GM20431 (cell line): ENCODE measurements around the gene UMAD1.
"Not testable (repeated sequence)": the region's sequence is repeated elsewhere in the genome, so short reads cannot be mapped to it uniquely, and the experiment has no call there.

Source experiments
- in situ Hi-C: fragments of 300-500 bp; cut with MseI, MboI; formaldehyde crosslinking; loops from one replicate; pipeline ENCODE4 v1.15.0; 2020; ENCODE audit warnings: low sequenced_read_pairs; ENCODE audit not compliant: unreplicated experiment

The UMAD1 gene

DNA sequence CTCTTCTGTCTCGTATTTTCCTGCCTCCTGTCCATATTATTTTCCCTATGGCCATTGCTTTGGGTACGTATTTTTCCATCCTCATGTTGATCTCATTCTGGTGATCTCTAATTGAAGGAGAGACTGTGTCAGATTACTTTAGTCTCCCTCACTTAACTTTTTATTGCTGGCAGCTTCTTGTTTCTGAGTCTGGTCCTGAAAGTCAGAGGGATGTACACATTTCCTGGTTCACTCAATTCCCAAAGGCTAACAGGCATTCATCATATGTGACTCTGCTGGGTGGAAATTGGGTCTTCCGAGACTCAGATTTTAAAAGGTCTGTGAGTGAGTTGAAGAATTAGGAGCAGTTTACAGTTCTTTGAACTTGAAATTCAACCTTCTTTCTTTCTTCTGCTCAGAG lies 10.9 kb downstream of the UMAD1 start:
- in situ Hi-C loops = loop anchor here (25.0 kb wide), 1 partner anchor 561 kb away; no protein-coding TSS in a partner anchor

DNA sequence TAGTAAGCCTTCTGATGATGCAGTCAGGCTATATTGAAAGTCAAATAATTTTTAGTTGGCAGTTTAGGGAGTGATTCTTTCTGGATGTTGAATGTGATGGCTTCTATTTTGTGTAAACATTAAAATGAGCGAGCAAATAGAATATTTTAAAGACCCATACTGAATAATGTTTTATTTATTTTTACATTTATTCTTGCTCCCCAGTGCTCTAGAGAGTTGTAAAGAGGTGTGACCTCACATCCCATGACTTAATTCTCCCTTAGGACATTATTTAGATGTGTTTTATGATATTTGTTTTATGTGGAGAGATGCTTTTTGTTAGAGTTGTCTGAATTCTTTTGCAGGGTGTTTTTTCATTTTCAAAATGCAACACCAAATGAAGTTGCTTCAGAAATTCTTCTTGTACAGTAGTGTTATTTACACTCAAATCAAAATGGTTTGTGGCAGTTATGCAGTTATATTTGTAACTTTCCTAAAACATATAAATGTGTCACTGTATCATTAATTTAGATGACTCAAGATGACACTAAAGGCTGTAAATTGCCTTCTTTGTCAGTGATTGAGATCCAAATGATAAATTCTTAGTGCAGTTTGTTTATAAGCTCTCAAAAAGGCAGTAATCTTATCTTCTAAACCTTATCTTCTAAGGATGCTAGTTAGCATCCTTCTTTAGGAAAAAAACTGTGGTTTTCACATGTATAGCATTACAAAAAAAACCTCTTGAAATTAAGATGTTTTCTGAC lies 12.4 kb downstream of the UMAD1 start:
- in situ Hi-C loops = loop anchor here (25.0 kb wide), 1 partner anchor 559 kb away; no protein-coding TSS in a partner anchor

- in situ Hi-C loops = loop anchor here (25.0 kb wide), 1 partner anchor 559 kb away; no protein-coding TSS in a partner anchor
Observed at GRCh38 chr7:7653593-7654187, 13.1 kb downstream of the UMAD1 start.

DNA sequence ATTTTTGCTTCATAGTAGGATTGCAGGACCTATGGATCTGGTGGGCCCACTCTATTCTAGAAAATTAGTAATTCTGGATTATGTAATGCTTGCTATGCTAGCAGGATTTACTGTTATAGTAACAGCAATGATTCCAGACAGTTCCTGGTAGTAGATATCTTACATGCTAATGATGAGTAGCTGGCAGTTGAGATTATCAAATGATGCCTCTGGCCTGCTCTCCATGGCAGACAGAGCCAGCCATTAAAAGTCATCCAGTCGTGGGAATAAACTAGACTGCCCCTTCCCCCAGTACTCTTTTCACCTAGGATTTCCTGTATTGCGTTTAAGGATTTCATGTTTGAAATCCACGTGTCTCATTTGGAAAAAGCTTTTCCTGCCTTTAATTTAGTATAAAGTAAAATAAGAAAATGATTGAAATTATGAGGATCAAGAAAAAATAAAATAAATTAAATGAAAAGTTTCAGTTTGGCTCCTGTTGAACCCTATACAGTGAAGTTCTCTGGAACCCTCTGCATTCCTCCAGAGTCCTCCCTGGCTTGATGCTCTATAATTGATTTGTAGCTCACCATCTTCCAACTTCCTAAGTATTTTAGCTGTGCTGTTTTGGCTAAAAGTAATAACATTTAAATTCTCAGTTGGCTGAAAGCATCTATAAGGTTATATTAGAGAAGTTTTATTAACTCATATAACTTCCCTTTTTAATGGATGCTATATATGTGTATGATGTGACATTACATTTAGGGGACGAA lies 14.6 kb downstream of the UMAD1 start:
- in situ Hi-C loops = loop anchor here (25.0 kb wide), 1 partner anchor 557 kb away; no protein-coding TSS in a partner anchor

- in situ Hi-C loops = loop anchor here (25.0 kb wide), 1 partner anchor 556 kb away; no protein-coding TSS in a partner anchor
Observed at GRCh38 chr7:7656459-7656858, 15.9 kb downstream of the UMAD1 start.

DNA sequence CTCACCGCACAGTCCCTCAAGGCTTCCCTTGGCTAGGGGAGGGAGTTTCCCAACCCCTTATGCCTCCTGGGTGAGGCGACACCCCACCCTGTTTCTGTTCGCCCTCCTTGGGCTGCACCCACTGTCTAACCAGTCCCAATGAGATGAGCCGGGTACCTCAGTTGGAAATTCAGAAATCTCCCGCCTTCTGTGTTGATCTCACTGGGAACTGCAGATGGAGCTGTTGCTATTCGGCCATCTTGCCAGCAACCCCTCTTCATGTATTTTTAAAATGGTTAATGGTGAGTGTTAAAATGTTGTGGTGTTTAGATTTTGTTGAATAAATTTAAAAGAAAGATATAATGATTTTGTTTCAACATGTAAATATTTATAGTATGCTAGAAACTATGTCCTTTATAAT lies 22.0 kb downstream of the UMAD1 start:
- in situ Hi-C loops = loop anchor here (25.0 kb wide), 1 partner anchor 550 kb away; no protein-coding TSS in a partner anchor

- in situ Hi-C loops = loop anchor here (25.0 kb wide), 1 partner anchor 548 kb away; no protein-coding TSS in a partner anchor
Observed at GRCh38 chr7:7664291-7664690, 23.7 kb downstream of the UMAD1 start.

GRCh38 chr7:7665031-7665430 lies 24.5 kb downstream of the UMAD1 start:
- in situ Hi-C loops = loop anchor here (25.0 kb wide), 1 partner anchor 547 kb away; no protein-coding TSS in a partner anchor

DNA sequence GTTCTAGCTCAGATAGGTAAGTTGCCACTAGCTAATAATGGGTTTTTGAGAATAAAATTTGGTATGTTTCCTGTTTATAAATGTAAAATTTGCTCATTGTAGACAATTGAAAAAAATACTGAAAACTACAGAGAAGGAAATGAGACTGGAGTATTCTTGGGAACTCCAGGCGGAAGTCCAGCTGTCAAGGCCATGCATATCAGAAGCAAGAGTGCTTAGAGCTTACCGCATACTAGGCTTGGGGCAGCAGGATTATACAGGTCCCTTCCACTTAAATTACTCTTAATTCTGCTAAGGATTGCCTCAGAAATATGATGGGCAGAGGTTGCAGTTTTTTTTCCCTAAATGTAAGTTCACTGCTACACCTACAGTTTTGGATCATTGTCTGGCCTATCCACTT lies 26.6 kb downstream of the UMAD1 start:
- in situ Hi-C loops = loop anchor here (25.0 kb wide), 1 partner anchor 545 kb away; no protein-coding TSS in a partner anchor

DNA sequence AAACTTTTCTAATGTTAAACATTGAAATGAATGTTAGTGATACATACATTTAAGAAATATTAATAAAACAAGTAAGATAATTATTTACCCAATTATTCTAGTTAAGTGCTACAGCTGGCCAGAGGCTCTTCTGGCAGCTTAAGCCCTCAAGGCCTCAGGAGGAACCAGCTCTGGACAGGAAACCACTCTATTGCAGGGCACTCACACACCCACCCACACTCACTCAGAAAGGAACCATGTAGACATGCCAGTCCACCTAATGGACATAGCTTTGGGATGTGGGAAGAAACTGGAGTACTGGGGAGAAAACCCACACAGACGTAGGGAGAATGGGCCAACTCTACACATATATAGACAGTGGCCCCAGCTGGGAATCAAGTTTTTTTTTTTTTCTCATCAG lies 28.2 kb downstream of the UMAD1 start:
- in situ Hi-C loops = loop anchor here (25.0 kb wide), 1 partner anchor 544 kb away; no protein-coding TSS in a partner anchor

- in situ Hi-C loops = loop anchor here (25.0 kb wide), 1 partner anchor 542 kb away; no protein-coding TSS in a partner anchor
Observed at GRCh38 chr7:7670490-7670889, 29.9 kb downstream of the UMAD1 start.

DNA sequence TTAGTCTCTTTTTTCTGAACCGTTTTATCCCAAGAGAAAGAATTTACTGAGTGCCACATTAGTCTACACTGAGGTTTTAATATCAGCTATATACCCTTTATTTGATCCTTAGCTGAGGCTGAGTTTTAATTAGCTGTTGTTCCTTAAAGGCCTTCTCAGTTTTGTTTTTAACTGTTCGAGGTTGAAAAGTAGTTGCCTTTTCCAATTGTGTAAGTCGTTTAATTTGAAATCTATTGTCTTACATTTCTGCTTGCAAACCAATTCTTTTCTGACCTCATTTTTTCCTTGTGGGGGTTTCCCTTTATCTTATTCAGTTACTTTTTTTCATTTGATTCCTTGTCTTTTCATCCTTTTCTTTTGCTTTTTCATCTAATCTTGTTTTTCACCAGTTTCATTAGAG lies 30.8 kb downstream of the UMAD1 start:
- in situ Hi-C loops = loop anchor here (25.0 kb wide), 1 partner anchor 541 kb away; no protein-coding TSS in a partner anchor

- in situ Hi-C loops = loop anchor here (25.0 kb wide), 1 partner anchor 540 kb away; no protein-coding TSS in a partner anchor
Observed at GRCh38 chr7:7672545-7673239, 32.1 kb downstream of the UMAD1 start.

DNA sequence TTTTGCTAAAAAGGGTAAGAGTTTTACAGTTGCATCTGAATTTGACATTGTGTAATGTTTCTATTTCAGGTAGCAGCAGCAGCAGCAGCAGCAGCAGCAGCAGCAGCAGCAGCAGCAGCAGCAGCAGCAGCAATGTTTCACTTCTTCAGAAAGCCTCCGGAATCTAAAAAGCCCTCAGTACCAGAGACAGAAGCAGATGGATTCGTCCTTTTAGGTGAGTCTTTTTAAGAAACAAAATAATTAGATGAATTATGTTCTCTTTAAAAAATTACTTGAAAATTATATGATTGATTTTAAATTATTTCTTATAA lies 32.6 kb downstream of the UMAD1 start:
- in situ Hi-C loops = loop anchor here (25.0 kb wide), 1 partner anchor 539 kb away; no protein-coding TSS in a partner anchor

- in situ Hi-C loops = no loop called here
Observed at GRCh38 chr7:7675686-7676085, 35.1 kb downstream of the UMAD1 start.

DNA sequence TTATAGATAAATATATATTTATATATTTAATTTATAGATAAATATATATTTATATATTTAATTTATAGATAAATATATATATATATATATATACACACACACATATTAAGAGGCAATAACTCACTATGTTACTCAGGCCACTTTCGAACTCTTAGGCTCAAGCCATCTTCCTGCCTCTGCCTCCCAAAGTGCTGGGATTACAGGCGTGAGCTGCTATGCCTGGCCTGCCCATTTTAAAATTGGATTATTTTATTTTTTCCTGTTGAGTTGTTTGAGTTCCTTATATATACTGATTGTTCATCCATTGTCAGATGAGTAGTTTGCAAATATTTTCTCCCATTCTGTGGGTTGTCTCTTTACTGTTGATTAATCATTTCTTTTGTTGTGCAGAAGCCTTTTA lies 39.1 kb downstream of the UMAD1 start:
- in situ Hi-C loops = not testable (repeated sequence)

GRCh38 chr7:7681191-7681935 lies 40.8 kb downstream of the UMAD1 start:
- in situ Hi-C loops = no loop called here

DNA sequence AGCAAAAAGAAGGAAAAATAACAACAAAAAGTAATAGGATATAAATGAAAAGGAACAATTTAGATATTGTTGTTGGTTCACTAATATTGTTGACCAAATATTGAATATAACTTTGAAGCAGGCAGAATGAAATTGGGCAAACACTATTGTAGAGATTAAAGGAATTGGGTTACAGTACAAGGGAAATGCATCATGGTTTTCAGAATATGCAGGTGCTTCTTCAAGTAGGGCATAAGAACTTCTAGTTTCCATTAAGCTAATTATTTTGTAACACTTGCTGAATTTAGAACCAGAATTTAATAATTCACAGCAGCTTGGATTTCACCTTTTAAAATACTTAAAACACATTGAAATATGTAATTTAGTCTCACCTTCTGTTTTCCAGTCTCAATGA lies 41.4 kb downstream of the UMAD1 start:
- in situ Hi-C loops = no loop called here

GRCh38 chr7:7682861-7683260 lies 42.3 kb downstream of the UMAD1 start:
- in situ Hi-C loops = no loop called here
